Bone marrow (tissue), 2 donors: ENCODE measurements around the gene PSME4.

ENCODE experiments used
- DNase-seq, 2 donors: peaks; one replicate each; lab custom pipeline; 2025; lab: John Stamatoyannopoulos, UW

PSME4 gene

GRCh38 chr2:53970724-53971602 lies at the start of gene PSME4:
TSS of gene PSME4 (minus strand) at chr2:53970993. CDS start at chr2:53970784, 209 bp downstream.
- DNase-seq = peak; percentile 72 to 75

DNA sequence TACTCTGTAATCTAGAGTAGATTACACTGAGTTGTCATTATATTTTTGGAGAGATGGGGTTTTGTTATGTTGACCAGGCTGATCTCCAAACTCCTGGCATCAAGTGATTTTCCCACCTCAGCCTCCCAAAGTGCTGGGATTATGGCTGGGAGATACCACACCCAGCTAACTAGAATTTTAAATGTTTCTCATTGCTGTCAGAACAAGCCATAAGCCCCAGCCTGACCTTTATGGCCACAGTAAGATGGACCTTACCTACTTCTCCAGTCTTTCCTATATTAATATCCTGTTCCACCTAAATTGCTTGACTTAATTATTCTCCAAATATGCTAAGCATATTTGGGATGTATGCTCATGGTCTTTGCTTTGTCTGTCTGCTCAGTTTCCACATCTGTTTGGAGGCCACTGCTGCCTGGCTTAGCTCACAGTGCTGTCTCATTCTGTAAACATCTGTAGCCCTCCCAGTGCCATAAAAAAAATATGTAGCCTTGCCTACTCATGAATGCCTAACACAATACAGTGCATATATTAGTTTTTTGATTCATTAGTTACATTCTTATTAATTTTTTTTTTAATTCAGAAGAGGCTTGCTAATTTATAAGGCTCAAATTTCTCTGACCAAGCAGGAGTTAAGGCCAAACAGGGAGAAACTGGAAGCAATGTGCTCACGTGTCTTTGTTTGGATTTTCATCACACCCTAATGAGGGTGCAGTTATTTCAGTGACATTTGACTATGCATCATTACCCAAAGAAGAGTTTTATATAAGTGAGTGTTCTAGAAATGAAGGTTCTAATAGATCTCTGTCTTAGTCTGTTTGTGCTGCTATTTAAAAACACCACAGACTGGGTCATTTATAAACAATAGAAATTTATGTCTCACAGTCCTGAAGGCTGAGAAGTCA lies 45.3 kb upstream of the PSME4 start:
- DNase-seq = no peak

DNA sequence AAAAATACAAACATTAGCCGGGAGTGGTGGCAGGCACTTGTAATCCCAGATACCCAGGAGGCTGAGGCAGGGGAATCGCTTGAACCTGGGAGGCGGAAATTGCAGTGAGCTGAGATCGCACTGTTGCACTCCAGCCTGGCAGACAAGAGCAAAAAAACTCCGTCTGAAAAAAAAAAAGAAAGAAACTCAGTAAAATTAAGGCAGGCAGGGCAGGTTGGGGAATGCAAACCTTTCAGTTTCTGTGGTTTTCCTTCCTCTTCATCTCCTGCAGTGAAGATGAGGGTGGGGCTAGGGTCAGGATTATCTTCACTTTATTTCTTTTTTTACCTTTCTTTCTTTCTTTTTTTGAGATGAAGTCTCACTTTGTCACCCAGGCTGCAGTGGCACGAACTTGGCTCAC lies 43.2 kb upstream of the PSME4 start:
- no peak for DNase-seq

- no peak for DNase-seq
Measured at GRCh38 chr2:54012538-54013141, 41.8 kb upstream of the PSME4 start.

GRCh38 chr2:54009549-54009948 lies 38.8 kb upstream of the PSME4 start:
- DNase-seq = no peak

DNA sequence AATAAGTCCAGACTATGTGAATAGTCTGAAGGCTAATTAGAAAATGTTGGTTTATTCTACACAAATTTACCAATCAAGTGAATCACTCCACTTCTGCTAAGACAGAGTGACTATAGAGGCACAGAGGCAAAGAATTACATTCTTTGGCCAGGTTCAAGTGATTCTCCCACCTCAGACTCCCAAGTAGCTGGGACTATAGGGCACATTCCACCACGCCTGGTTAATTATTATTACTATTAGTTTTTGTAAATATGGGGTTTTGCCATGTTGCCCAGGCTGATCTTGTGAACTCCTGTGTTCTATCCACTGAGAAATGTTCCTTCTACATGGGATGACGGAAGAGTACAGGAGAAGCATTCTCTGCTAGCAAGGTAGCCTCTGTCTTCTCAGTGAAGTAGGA lies 37.6 kb upstream of the PSME4 start:
- DNase-seq = no peak

DNA sequence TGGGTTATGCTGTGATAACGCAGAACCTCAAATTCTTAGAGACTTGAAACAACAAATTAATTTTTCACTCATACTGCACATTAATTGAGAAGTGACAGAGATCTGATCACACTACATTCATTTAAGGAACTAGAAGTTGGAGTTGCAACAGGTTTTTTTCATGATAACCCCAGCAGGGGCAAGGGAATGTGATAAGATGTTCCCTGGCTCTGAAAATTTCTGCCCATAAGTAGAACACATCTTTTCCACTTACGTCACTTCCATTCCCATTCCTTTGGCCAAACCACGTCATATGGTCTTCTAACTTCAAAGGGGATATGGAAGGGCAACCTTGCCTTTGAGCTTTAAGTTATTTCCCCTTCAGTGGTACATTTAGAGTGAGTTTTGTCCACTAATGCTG lies 29.7 kb upstream of the PSME4 start:
- DNase-seq = no peak

DNA sequence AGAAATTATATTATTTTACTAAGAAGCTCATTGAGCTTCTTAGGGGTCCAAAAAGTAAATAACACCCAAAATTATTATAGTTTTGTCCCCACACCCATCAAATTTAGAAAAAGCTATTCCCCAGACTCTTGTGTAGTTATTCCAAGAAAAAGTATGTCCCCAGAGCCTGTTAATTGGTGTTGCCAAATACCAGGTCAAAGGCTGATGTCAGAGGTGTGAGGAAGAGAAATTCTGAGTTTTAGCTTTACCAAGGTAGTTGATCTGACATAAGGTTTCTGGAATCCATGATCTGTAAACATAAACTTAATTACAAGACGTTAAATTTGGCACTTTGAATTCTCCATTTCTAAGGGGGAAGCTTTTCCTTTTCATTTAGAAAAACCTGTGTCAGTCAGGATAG lies 29.3 kb upstream of the PSME4 start:
- no peak for DNase-seq

DNA sequence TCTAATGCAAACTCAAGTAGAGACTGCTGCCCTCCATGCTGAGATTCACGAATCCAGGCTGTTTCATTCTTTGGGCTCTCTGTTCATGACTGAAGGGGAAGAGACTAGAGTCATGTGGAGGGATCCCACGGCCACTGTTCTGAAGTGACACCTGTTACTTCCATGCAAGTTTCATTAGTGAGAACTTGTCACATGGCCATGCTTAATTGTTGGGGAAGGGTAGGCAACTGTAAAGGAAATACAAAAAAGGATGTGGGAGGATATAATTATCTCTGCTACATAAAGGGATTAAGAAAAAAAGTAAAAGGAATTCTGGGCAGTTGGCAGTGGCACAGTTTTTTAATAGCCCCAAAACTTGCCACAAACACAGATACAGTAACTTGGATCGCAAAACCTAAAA lies 28.0 kb upstream of the PSME4 start:
- DNase-seq = no peak

- DNase-seq = peak in 1 of 2 donors; percentile 88
Measured at GRCh38 chr2:53994818-53995808, 24.3 kb upstream of the PSME4 start.

- DNase-seq = no peak
Measured at GRCh38 chr2:53991948-53992347, 21.2 kb upstream of the PSME4 start.

- DNase-seq = no peak
Measured at GRCh38 chr2:53989210-53989862, 18.5 kb upstream of the PSME4 start.

GRCh38 chr2:53987336-53987921 lies 16.6 kb upstream of the PSME4 start:
- DNase-seq = no peak

DNA sequence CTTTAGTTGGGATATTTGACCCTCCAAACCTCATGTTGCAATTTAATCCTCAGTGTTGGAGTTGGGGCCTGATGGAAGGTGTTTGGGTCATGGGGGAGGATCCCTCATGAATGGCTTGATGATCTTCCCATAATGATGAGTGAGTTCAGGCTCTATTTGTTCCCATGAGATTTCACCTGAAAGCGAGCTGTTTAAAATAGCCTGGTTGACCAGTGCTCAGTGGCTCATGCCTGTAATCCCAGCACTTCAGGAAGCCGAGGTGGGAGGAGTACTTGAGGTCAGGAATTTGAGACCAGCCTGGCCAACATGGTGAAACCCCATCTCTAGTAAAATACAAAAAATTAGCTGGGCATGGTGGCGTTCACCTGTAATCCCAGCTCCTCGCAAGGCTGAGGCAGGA lies 14.9 kb upstream of the PSME4 start:
- no peak for DNase-seq

DNA sequence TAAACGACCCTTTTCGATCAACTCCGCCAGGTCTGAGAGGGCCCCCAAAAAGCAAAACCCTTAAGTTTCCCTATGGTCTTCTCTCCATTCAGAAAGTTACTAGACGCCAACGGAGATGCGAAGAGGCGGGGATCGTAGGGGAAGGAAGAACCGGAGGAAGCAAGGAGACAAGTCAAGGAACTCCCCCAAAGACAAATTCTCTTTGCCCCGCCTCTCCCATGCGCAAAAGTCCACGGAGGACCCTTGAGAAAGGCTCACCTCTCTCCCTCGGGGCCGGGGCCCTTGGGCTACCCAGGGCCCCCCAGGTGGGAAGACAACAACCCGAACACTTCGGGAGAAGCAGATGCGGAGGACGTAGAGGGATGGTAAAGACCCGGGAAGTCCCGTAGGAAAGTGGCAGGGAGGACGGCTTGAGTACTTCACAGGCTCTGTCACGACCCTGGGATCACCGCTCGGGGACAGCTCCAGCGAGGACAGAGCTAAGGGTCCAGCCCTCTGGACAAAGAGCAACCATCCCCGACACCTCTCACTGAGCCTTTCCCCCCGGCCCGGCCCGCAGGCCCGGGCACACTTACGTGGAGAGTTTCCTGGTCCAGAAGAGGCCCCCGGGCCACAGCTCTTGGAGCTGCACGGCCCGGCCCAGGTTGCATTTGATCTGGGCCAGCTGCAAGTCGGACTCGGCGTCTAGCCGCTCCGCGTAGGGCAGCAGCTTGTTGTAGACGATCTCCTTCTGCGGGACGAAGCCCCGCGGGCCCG lies 647 bp downstream of the PSME4 start:
- peak; percentile 31 to 50 for DNase-seq

GRCh38 chr2:53969285-53969967 lies 1.4 kb downstream of the PSME4 start:
- DNase-seq = peak in 1 of 2 donors; percentile 29

DNA sequence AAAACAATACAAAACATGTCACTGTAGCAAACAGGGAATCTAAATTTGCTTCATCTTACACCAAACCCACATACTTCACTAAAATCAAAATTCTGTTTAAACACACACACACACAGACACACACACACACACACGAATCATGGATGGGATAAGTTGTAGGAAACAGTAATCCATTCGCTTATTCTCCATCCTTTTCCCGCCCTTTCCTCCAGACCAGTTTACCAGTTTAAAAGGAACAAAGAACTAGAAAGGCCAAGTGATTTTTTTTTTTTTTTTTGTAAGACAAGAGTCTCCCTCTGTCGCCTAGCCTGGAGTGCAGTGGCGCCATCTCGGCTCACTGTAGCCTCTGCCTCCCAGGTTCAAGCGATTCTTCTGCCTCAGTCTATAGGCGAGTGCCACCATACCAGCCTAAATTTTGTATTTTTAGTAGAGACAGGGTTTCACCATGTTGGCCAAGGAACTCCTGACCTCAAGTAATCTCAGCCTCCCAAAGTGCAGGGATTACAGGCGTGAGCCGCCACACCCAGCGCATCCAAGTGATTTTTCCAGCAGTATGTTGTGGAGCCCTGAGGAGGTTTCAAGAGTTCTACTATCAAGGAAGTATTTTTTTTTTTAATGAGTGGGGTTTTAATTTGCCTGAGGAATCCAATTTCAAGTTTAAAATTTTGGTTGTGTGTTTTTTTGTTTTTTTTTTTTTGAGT lies 5.7 kb downstream of the PSME4 start:
- no peak for DNase-seq

DNA sequence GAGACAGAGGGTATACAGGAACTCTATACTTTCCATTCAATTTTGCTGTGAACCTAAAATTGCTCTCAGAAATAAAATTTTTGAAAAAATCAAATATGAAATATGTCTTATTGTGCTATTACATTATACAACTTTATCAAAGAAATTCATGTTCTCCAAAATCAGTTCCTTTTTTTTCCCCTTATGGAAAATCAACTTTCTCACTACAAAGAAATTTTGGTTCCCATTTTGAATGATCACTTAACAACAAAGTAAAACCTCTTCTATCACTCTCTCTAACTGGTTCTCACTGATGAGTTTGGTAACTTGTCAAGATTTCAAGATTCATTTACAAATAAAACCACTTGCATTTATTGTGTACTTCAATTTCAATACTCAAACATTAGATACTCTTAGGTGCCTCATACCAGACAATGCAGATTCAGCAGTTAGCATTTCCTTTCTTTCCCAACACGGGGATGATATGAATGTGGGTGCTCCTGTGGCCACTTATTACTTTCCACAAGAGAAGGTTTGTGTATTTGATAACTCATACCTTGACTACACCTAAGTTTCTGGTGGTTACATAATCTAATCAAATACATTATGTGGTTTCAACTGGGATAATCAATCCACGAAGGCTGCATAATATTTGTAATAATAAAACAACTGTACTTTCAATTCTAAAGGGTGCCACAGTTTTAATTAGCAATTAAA lies 6.4 kb downstream of the PSME4 start:
- no peak for DNase-seq
